Motor neuron (in vitro differentiated cells): ENCODE measurements around the gene EHMT1. TPM values are rescaled to one million over a fixed set of nuclear protein-coding genes. Genes with fewer than 3 reads are reported as not detected.

Experiments
- ATAC-seq, 8 experiments: fragments of 200-7000 bp; cut with Tn5 transposase; replicated peaks in 6 of 8; 2 replicates each; pipeline ENCODE4 v1.8.0; 2021; ENCODE audit warnings: mild to moderate bottlenecking in 8 of 8, moderate library complexity in 8 of 8
- H3K27ac ChIP-seq, 2 donors: fragments of 250-450 bp; sonication (Bioruptor Pico); 2 replicates each; pipeline ENCODE4 v1.9.0; 2021; ENCODE audit warnings: antibody characterized with exemption in 2 of 2, mild to moderate bottlenecking in 2 of 2, moderate library complexity in 1 of 2
- H3K4me1 ChIP-seq, 2 donors: fragments of 250-450 bp; sonication (Bioruptor Pico); replicated peaks in 1 of 2; 2 replicates each; pipeline ENCODE4 v1.6.1; 2021; ENCODE audit warnings: antibody characterized with exemption in 2 of 2, mild to moderate bottlenecking in 2 of 2, moderate library complexity in 1 of 2
- H3K4me3 ChIP-seq, 5 donors: fragments of 250-450 bp; sonication (Bioruptor Pico); 2 replicates each; pipeline ENCODE4 v1.9.0; 2021; ENCODE audit warnings: antibody characterized with exemption in 5 of 5, mild to moderate bottlenecking in 5 of 5, moderate library complexity in 4 of 5
- WGBS, 10 experiments: fragments of 450-650 bp; shearing (Covaris generic); methylation state at CpG; one replicate each; pipeline ENCODE4 v1.0.0; 2022; 5-methylcytosine and 5-hydroxymethylcytosine counted together
- in situ Hi-C, 9 experiments: fragments of 400-800 bp; cut with MboI; loops; one replicate each; pipeline ENCODE4 v1.15.0; 2021; ENCODE audit warnings: low sequenced_read_pairs in 9 of 9, low pct_unique_long_range_greater_than_20kb in 2 of 9; ENCODE audit not compliant: unreplicated experiment in 9 of 9
- total RNA-seq, 8 experiments: library from RNA; unstranded; fragments of 300-600 nt; gene quantifications; 2 replicates each; pipeline versions ENCODE4 v1.2.3 to v1.2.4, GENCODE V29; 2022

The EHMT1 gene
- total RNA-seq, 8 experiments from 2014 or later, result 25.0 to 90.6 (median 42.6) TPM

- in situ Hi-C loops, result no loop called here
- no peak overlapping the region for H3K27ac ChIP-seq
- 89 to 100% (median 97%) methylated on average over 1 to 12 of the region's 14 CpGs; no CpG with 5 or more reads in 4 of the 10 experiments for WGBS, 10 experiments
These were observed 25.1 kb downstream of the EHMT1 start for GRCh38 chr9:137643921-137644320.

GRCh38 chr9:137645211-137645610 lies 26.4 kb downstream of the EHMT1 start:
- in situ Hi-C loops, result no loop called here
- ATAC-seq, result peak in 1 of 8 experiments; percentile 33
- no peak overlapping the region for H3K27ac ChIP-seq
- H3K4me3 ChIP-seq, result no peak overlapping the region
- H3K4me1 ChIP-seq, result no peaks in the 10 kb centered on the region
- WGBS, 10 experiments, result 79 to 100% (median 87%) methylated on average over 1 to 5 of the region's 5 CpGs; no CpG with 5 or more reads in 2 of the 10 experiments

More at GRCh38 chr9:137643921-137644320, 25.1 kb downstream of the EHMT1 start:
- no peak for ATAC-seq
- Histone ChIP-seq H3K4me1 (no peaks in the 10 kb centered on the region), H3K4me3 (no peak overlapping the region)

DNA sequence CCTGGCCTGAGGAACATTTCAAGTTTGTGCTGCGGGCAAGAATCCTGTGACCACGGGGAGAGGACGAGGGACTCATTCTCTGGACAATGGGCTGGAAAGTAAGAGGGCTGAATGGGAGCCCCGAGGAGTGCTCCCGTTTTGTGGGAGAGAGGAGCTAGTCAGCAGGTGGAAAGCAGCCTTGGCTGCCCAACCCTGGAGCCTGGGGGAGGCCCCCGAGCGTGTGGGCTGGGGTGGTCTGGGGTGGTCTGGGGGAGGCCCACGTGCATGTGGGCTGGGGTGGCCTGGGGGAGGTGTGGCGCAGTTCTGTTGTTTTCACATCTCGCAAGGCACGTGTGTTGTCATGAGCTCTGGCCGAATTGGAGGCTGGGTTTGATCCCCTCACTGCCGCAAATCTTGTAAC lies 27.5 kb downstream of the EHMT1 start:
- in situ Hi-C loops, result no loop called here
- H3K4me3 ChIP-seq, result no peak overlapping the region
- H3K4me1 ChIP-seq, result no peaks in the 10 kb centered on the region
- H3K27ac ChIP-seq, result no peak overlapping the region
- ATAC-seq, result no peak
- 80 to 100% (median 96%) methylated on average over 1 to 2 of the region's 13 CpGs; no CpG with 5 or more reads in 6 of the 10 experiments for whole genome bisulfite sequencing, 10 experiments

GRCh38 chr9:137647096-137647714 lies 28.4 kb downstream of the EHMT1 start:
- 77 to 100% (median 87%) methylated on average over 1 to 11 of the region's 15 CpGs; no CpG with 5 or more reads in 2 of the 10 experiments for WGBS, 10 experiments
- Histone ChIP-seq H3K4me1 (no peaks in the 10 kb centered on the region), H3K27ac (no peak overlapping the region), H3K4me3 (no peak overlapping the region)
- in situ Hi-C loops, result no loop called here
- ATAC-seq, result no peak

DNA sequence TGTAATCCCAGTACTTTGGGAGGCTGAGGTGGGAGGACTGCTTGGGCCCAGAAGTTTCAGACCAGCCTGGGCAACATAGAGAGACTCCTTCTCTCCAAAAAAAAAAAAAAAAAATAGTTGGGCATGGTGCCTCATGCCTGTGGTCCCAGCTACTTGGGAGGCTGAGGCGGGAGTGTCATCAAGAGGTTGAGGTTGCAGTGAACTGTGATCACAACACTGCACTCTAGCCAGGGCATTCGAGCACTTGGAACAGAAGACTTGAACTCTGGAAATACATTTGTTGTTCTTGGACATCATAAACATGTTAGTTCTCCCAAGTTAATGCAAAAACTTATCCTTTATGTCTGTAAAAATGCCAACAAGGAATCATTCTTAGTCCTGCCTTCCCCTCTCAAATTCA lies 29.6 kb downstream of the EHMT1 start:
- in situ Hi-C loops, result no loop called here
- 60 to 100% (median 100%) methylated on average over 1 to 2 of the region's 2 CpGs; no CpG with 5 or more reads in 3 of the 10 experiments for WGBS, 10 experiments
- Histone ChIP-seq H3K4me1 (no peaks in the 10 kb centered on the region), H3K27ac (no peak overlapping the region), H3K4me3 (no peak overlapping the region)
- ATAC-seq, result no peak

DNA sequence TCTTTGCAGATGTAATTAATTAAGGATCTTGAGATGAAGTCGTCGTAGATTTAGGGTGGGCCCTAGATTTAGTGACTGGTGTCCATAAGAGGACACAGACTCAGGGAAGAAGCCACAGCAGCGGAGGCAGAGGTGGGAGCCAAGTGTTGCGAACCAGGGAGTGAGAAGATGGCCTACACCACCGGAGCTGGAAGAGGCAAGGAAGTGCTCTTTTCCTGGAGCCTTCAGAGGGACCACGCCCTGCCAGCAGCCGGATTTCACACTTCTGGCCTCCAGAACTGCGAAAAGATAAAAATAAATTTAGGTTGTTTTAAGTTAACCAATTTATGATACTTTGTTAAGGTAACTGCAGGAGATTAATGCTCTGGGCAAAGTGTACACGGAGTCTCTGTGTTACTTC lies 30.7 kb downstream of the EHMT1 start:
- ATAC-seq, result no peak
- H3K4me1 ChIP-seq, result no peaks in the 10 kb centered on the region
- H3K4me3 ChIP-seq, result no peak overlapping the region
- in situ Hi-C loops, result no loop called here
- WGBS, 10 experiments, result 33 to 100% (median 90%) methylated on average over 2 to 9 of the region's 9 CpGs; no CpG with 5 or more reads in 2 of the 10 experiments
- no peak overlapping the region for H3K27ac ChIP-seq

GRCh38 chr9:137650259-137650658 lies 31.5 kb downstream of the EHMT1 start:
- ATAC-seq, result peak in 2 of 8 experiments; percentile 24 to 34
- WGBS, 10 experiments, result 29 to 100% (median 81%) methylated on average over 1 to 2 of the region's 2 CpGs; no CpG with 5 or more reads in 1 of the 10 experiments
- Histone ChIP-seq H3K27ac (no peak overlapping the region), H3K4me3 (no peak overlapping the region), H3K4me1 (no peaks in the 10 kb centered on the region)
- in situ Hi-C loops, result no loop called here

DNA sequence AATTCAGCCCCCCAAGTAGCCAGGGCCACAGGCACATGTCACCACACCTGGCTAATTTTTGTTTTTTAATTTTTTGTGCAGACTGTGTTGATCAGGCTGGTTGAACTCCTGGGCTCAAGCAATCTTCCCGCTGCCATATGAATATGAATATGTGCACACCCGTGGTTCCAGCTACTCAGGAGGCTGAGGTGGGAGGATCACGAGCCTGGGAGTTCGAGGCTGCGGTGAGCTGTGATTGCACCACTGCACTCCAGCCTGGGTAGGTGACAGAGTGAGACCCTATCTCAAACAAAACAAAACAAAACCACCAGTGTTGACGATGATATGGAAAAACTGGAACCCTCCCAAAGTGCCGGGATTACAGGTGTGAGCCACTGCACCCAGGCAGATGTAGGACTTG lies 32.0 kb downstream of the EHMT1 start:
- in situ Hi-C loops, result no loop called here
- Histone ChIP-seq H3K4me1 (no peaks in the 10 kb centered on the region), H3K4me3 (no peak overlapping the region), H3K27ac (no peak overlapping the region)
- ATAC-seq, result no peak
- 80 to 100% (median 94%) methylated on average over 1 to 6 of the region's 7 CpGs; no CpG with 5 or more reads in 2 of the 10 experiments for WGBS, 10 experiments

DNA sequence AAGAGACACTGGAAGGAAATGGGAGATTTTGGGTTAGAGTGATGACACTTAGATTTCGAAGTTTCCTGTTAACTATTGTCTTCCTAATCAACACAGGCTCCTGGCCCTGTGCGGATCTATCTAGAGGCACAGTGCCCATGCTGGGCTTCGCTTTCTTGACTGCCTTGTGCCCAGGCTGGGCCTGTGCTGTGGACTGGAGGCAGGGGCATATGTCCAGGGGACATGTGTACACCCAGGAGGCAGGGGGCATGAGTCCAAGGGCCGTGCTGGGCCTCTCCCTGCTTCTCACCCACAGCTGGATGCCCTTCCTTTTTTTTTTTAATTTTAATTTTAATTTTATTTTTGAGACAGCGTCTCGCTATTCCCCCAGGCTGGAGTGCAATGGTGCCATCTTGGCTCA lies 37.6 kb downstream of the EHMT1 start:
- in situ Hi-C loops, result no loop called here
- WGBS, 10 experiments, result 86 to 100% (median 100%) methylated on average over 1 to 6 of the region's 6 CpGs; no CpG with 5 or more reads in 2 of the 10 experiments
- H3K4me1 ChIP-seq, result no peaks in the 10 kb centered on the region
- no peak overlapping the region for H3K4me3 ChIP-seq
- no peak for ATAC-seq
- no peak overlapping the region for H3K27ac ChIP-seq

DNA sequence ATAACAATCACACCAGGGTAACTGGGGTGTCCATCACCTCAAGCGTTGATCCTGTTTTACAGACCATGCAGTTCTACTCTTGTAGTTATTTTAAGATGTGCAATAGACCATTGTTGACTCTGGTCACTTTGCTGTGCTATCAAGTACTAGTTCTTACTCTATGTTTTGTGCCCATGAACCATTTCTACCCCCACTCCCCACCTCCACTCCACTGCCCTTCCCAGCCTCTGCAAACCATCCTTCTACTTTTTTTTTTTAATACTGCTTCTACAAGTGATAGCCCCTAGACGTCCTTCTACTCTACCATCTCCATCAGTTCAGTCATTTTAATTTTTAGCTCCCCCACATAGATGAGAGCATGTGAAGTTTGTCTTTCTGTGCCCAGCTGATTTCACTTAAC lies 38.8 kb downstream of the EHMT1 start:
- 57 to 100% (median 86%) methylated on average over 1 to 2 of the region's 2 CpGs; no CpG with 5 or more reads in 2 of the 10 experiments for WGBS, 10 experiments
- no peak for ATAC-seq
- in situ Hi-C loops, result no loop called here
- no peaks in the 10 kb centered on the region for H3K4me1 ChIP-seq
- H3K27ac ChIP-seq, result no peak overlapping the region
- H3K4me3 ChIP-seq, result no peak overlapping the region

- Histone ChIP-seq H3K4me3 (no peak overlapping the region), H3K4me1 (no peaks in the 10 kb centered on the region), H3K27ac (no peak overlapping the region)
- in situ Hi-C loops, result no loop called here
- whole genome bisulfite sequencing, 10 experiments, result 75 to 100% (median 100%) methylated on average over 1 to 2 of the region's 2 CpGs; no CpG with 5 or more reads in 1 of the 10 experiments
- ATAC-seq, result no peak
These were observed 40.0 kb downstream of the EHMT1 start for GRCh38 chr9:137658781-137659180.

GRCh38 chr9:137660144-137660543 lies 41.3 kb downstream of the EHMT1 start:
- H3K4me3 ChIP-seq, result no peak overlapping the region
- in situ Hi-C loops, result no loop called here
- no peak overlapping the region for H3K27ac ChIP-seq
- 15 to 100% (median 92%) methylated on average over 1 to 4 of the region's 4 CpGs; no CpG with 5 or more reads in 1 of the 10 experiments for WGBS, 10 experiments
- ATAC-seq, result no peak
- H3K4me1 ChIP-seq, result peaks cover 10 to 11% of the 10 kb centered on the region in 2 donors

GRCh38 chr9:137663584-137663983 lies 44.8 kb downstream of the EHMT1 start:
- Histone ChIP-seq H3K4me3 (no peak overlapping the region), H3K27ac (no peak overlapping the region), H3K4me1 (peaks cover 33 to 36% of the 10 kb centered on the region in 2 donors)
- 89 to 100% (median 100%) methylated on average over 1 to 4 of the region's 4 CpGs; no CpG with 5 or more reads in 1 of the 10 experiments for WGBS, 10 experiments
- no peak for ATAC-seq
- in situ Hi-C loops, result no loop called here

- WGBS, 10 experiments, result 26 to 100% (median 68%) methylated on average over 1 to 6 of the region's 7 CpGs
- in situ Hi-C loops, result no loop called here
- no peak overlapping the region for H3K4me3 ChIP-seq
These were observed 45.9 kb downstream of the EHMT1 start for GRCh38 chr9:137664676-137665075.

More at GRCh38 chr9:137664676-137665075, 45.9 kb downstream of the EHMT1 start:
- H3K27ac ChIP-seq, result no peak overlapping the region
- H3K4me1 ChIP-seq, result peaks cover 33 to 36% of the 10 kb centered on the region in 2 donors
- ATAC-seq, result peak in 5 of 8 experiments; percentile 19 to 94 (median 62)
